HepG2 (cell line): ENCODE measurements around the gene EED. TPM values are rescaled to one million over a fixed set of nuclear protein-coding genes. Genes with fewer than 3 reads are reported as not detected.
A peak's percentile ranks its signal among the peaks of the same experiment; 100 is the strongest.

Experiments used
- ARID2 ChIP-seq: sonication (generic); formaldehyde crosslinking; IDR thresholded peaks from 2 replicates; pipeline ENCODE4 v1.8.1; 2022; ENCODE audit warnings: mild to moderate bottlenecking, missing genetic modification reagents, borderline replicate concordance
- ELK4 ChIP-seq: sonication (generic); formaldehyde crosslinking; IDR thresholded peaks from 2 replicates; pipeline ENCODE4 v1.9.0; 2021; ENCODE audit warnings: missing genetic modification reagents, borderline replicate concordance
- MIXL1 ChIP-seq: IDR thresholded peaks from 2 replicates; pipeline ENCODE4 v1.6.1; 2016
- NRL ChIP-seq: sonication (generic); formaldehyde crosslinking; IDR thresholded peaks from 2 replicates; pipeline ENCODE4 v1.5.0; 2020; ENCODE audit warnings: missing genetic modification reagents, mild to moderate bottlenecking, moderate library complexity, borderline replicate concordance
- REPIN1 ChIP-seq: sonication (generic); formaldehyde crosslinking; IDR thresholded peaks from 2 replicates; pipeline ENCODE4 v1.8.0; 2022; ENCODE audit warnings: missing genetic modification reagents, low read depth, mild to moderate bottlenecking, borderline replicate concordance
- SIN3A ChIP-seq: IDR thresholded peaks from 2 replicates; pipeline ENCODE4 v1.6.1; 2011; ENCODE audit warnings: low read depth, mild to moderate bottlenecking, control low read depth, low read length, borderline replicate concordance
- SIX4 ChIP-seq: sonication (generic); formaldehyde crosslinking; IDR thresholded peaks from 2 replicates; pipeline ENCODE4 v1.4.0; 2020; ENCODE audit warnings: missing genetic modification reagents
- SKIL ChIP-seq: sonication (generic); formaldehyde crosslinking; IDR thresholded peaks from 2 replicates; pipeline ENCODE4 v1.8.0; 2022; ENCODE audit warnings: missing genetic modification reagents, mild to moderate bottlenecking, moderate library complexity, borderline replicate concordance
- SRSF4 ChIP-seq: fragments of 200-400 bp; formaldehyde crosslinking; IDR thresholded peaks from one replicate; pipeline ENCODE4 v1.6.1; 2018; ENCODE audit warnings: mild to moderate bottlenecking, low read depth, low read length, moderate library complexity; ENCODE audit not compliant: poor library complexity, severe bottlenecking
- ZNF276 ChIP-seq: sonication (generic); formaldehyde crosslinking; IDR thresholded peaks from 2 replicates; pipeline ENCODE4 v1.4.0; 2020; ENCODE audit warnings: mild to moderate bottlenecking, low read depth, missing genetic modification reagents
- ZNF33B ChIP-seq: sonication (generic); formaldehyde crosslinking; IDR thresholded peaks from 2 replicates; pipeline ENCODE4 v1.5.1; 2020; ENCODE audit warnings: mild to moderate bottlenecking, missing genetic modification reagents
- ZNF414 ChIP-seq: sonication (generic); formaldehyde crosslinking; IDR thresholded peaks from 2 replicates; pipeline ENCODE4 v1.5.0; 2020; ENCODE audit warnings: missing genetic modification reagents
- ZNF609 ChIP-seq: sonication (generic); formaldehyde crosslinking; IDR thresholded peaks from 2 replicates; pipeline ENCODE4 v1.4.0; 2020; ENCODE audit warnings: mild to moderate bottlenecking, missing genetic modification reagents, borderline replicate concordance
- polyA plus RNA-seq, 8 experiments: library from polyadenylated mRNA; depleted of rRNA in 3 of 8; stranded (reverse) in 7 of 8; unstranded in 1 of 8; fragments of >200 nt; fragmentation: Illumina TruSeq in 4 of 8; extraction: Trizol in 4 of 8; gene quantifications; 2 replicates each; pipeline versions ENCODE4 v1.2.1 to v1.2.3, GENCODE V29; 2011 to 2016; ENCODE audit warnings: low read depth in 4 of 8, missing spikeins in 1 of 8, mixed read lengths in 1 of 8; ENCODE audit not compliant: insufficient read depth in 1 of 8
- total RNA-seq, 5 experiments: library from RNA; depleted of rRNA; stranded (reverse); fragments of >200 nt; fragmentation: Illumina TruSeq; extraction: Trizol; gene quantifications; 2 replicates each; pipeline ENCODE4 v1.2.3, GENCODE V29; 2016; ENCODE audit warnings: low read depth in 1 of 5

EED gene
- total and polyA plus RNA-seq, 2 of the 13 experiments (the other 11 are each of a cell fraction or from before 2014, with no cell fraction given): 11.0 to 28.4 TPM

GRCh38 chr11:86209806-86210657, 34.5 kb upstream of the EED start (continued):
- TF ChIP-seq ZNF609 (peak; percentile 87), NRL (CRISPR knock-in tag) (no peak), SRSF4 (no peak), ZNF33B (CRISPR knock-in tag) (0 out of 2 replicates have a peak, but pooled peaks have one; percentile 42), ZNF276 (CRISPR knock-in tag) (no peak), SIN3A (no peak), MIXL1 (CRISPR knock-in tag) (peak; percentile 91), REPIN1 (CRISPR knock-in tag) (peak; percentile 86), ELK4 (CRISPR knock-in tag) (no peak), SIX4 (0 out of 2 replicates have a peak, but pooled peaks have one; percentile 10), ARID2 (no peak), ZNF414 (CRISPR knock-in tag) (no peak), SKIL (no peak)
